ENCODE measurements around the gene CXCR2.
"Not testable (repeated sequence)": the region's sequence is repeated elsewhere in the genome, so short reads cannot be mapped to it uniquely, and the experiment has no call there.

CXCR2 gene

GRCh38 chr2:218149098-218149497, 23.3 kb downstream of the CXCR2 start:
- peaks cover 9% of the 10 kb centered on the region for H3K9me3 Mint-ChIP-seq
- H3K27me3 Mint-ChIP-seq, result peaks cover 6% of the 10 kb centered on the region
- peak overlapping the region; percentile 4 for H3K27ac Mint-ChIP-seq
- intact Hi-C loops (cut with micrococcal nuclease), result no loop called here
- H3K36me3 Mint-ChIP-seq (ENCODE audit: low read depth), result peaks cover 6% of the 10 kb centered on the region
- no peak overlapping the region for H3K4me3 Mint-ChIP-seq
- H3K4me1 Mint-ChIP-seq (ENCODE audit: low read depth), result peaks cover 15% of the 10 kb centered on the region

- Mint-ChIP-seq H3K4me3 (no peak overlapping the region), H3K27ac (peak overlapping the region; percentile 4), H3K36me3 (ENCODE audit: low read depth) (peaks cover 2% of the 10 kb centered on the region), H3K9me3 (peaks cover 4% of the 10 kb centered on the region), H3K27me3 (peaks cover 8% of the 10 kb centered on the region), H3K4me1 (ENCODE audit: low read depth) (peaks cover 19% of the 10 kb centered on the region)
- intact Hi-C loops (cut with micrococcal nuclease), result no loop called here
Observed at GRCh38 chr2:218149848-218150440, 24.1 kb downstream of the CXCR2 start.

GRCh38 chr2:218152172-218152571, 26.3 kb downstream of the CXCR2 start:
- Mint-ChIP-seq H3K9me3 (no peaks in the 10 kb centered on the region), H3K27ac (no peak overlapping the region), H3K4me3 (no peak overlapping the region), H3K27me3 (peaks cover 12% of the 10 kb centered on the region), H3K36me3 (ENCODE audit: low read depth) (no peaks in the 10 kb centered on the region), H3K4me1 (ENCODE audit: low read depth) (peaks cover 20% of the 10 kb centered on the region)
- intact Hi-C loops (cut with micrococcal nuclease), result no loop called here

DNA sequence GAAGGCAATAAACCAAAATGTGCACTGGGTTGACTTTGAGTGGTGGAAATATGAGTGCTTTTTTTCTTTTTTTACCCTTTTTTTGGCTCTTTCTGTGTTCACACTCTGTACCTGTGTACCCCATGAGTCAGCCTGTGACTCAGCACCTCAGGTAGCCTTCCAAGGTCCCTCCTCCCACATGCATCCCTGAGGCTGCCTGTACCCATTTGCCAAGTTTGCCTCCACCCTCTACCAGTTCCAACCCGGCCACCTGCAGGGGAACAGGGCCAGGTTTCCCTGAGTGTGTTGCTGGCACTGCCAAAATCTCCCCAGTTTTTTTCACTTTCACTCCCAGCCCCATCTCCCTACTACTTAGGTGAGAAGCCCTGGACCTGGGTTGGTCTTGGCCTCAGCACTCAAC, 26.9 kb downstream of the CXCR2 start:
- Mint-ChIP-seq H3K4me1 (ENCODE audit: low read depth) (peaks cover 20% of the 10 kb centered on the region), H3K27me3 (peaks cover 12% of the 10 kb centered on the region), H3K36me3 (ENCODE audit: low read depth) (no peaks in the 10 kb centered on the region), H3K27ac (no peak overlapping the region), H3K4me3 (no peak overlapping the region), H3K9me3 (no peaks in the 10 kb centered on the region)
- intact Hi-C loops (cut with micrococcal nuclease), result no loop called here

DNA sequence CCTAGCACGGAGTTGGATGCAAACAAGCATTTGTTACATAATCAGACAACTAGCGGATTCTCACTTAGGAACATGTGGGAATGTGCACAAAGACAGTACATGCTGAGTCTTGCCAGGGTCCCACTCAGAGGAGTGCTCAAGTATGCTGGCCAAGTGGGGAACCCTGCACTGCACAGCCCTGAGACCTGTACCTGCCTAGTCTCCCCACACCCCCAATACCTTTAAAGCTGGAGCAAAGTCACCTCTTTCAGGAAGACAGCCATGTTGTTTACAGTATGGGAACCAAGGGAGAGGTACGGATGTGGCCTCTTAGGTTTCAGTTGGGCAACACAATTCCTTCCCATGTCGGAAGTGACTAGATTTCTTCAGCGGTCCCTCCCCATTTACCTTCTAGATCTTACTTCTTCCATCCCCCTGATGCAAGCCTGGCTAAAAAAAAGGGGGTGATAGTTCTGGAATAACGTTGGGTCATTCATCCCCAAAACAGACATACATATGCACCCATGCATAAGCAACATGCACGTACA, 30.2 kb downstream of the CXCR2 start:
- H3K27me3 Mint-ChIP-seq, result peaks cover 15% of the 10 kb centered on the region
- H3K9me3 Mint-ChIP-seq, result no peaks in the 10 kb centered on the region
- H3K4me1 Mint-ChIP-seq (ENCODE audit: low read depth), result peaks cover 12% of the 10 kb centered on the region
- H3K36me3 Mint-ChIP-seq (ENCODE audit: low read depth), result no peaks in the 10 kb centered on the region
- no peak overlapping the region for H3K4me3 Mint-ChIP-seq
- intact Hi-C loops (cut with micrococcal nuclease), result no loop called here
- H3K27ac Mint-ChIP-seq, result no peak overlapping the region

DNA sequence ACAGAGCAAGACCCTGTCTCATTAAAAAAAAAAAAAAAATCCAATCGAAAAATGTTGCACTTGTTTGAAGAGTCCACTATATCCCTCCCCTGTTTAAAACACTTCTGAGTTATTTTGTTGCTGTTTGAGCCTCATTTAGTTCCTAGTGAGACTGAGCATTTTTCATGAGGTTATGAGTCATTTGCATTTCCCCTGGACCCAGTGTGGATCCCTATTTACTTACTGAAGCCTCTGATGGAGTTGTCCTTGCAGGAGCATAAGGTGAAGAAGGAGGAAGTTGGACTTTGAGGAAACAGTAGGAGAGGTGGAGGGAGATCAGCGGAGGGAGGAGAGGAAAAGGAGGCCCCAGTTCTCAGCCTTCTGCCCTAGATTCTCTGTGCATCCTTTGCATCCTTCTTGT, 35.8 kb downstream of the CXCR2 start:
- Mint-ChIP-seq H3K27me3 (peaks cover 5% of the 10 kb centered on the region), H3K36me3 (ENCODE audit: low read depth) (peaks cover 19% of the 10 kb centered on the region), H3K4me1 (ENCODE audit: low read depth) (peaks cover 61% of the 10 kb centered on the region), H3K4me3 (no peak overlapping the region), H3K9me3 (no peaks in the 10 kb centered on the region), H3K27ac (peak overlapping the region; percentile 14)
- intact Hi-C loops (cut with micrococcal nuclease), result loop anchor here (10.0 kb wide), 1 partner anchor 77 kb away; no protein-coding TSS in a partner anchor

GRCh38 chr2:218162814-218163213, 37.0 kb downstream of the CXCR2 start:
- no peak overlapping the region for H3K4me3 Mint-ChIP-seq
- peaks cover 19% of the 10 kb centered on the region for H3K36me3 Mint-ChIP-seq (ENCODE audit: low read depth)
- H3K4me1 Mint-ChIP-seq (ENCODE audit: low read depth), result peaks cover 73% of the 10 kb centered on the region
- H3K9me3 Mint-ChIP-seq, result no peaks in the 10 kb centered on the region
- intact Hi-C loops (cut with micrococcal nuclease), result loop anchor here (10.0 kb wide), 1 partner anchor 78 kb away; no protein-coding TSS in a partner anchor
- peaks cover 5% of the 10 kb centered on the region for H3K27me3 Mint-ChIP-seq
- peak overlapping the region; percentile 14 for H3K27ac Mint-ChIP-seq

DNA sequence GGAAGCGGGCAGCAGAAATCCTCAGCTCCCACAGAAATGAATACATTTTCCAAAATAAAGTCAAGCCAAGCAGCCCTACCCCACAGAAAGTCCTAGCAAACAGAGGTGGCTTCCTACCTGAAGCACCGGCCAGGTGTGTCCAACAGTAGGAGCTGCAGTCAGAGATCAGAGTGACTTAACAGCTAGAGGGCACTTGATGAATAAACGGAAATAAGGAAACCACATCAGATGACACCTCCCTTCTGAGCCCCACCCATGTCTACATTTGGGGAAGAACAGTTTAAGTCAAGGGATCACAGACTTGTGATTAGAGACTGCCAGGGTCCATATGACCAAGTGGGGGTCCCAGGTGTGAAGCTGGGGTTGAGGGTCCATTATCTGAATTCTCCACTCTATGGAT, 41.0 kb downstream of the CXCR2 start, which contains the start of gene CXCR1:
TSS of gene CXCR1 (minus strand) at position 172 of the 400 bp plus-strand sequence. CDS start 1,751 bp downstream, outside the sequence.
- peaks cover 80% of the 10 kb centered on the region for H3K4me1 Mint-ChIP-seq (ENCODE audit: low read depth)
- intact Hi-C loops (cut with micrococcal nuclease), result loop anchor here (10.0 kb wide), 1 partner anchor 82 kb away; no protein-coding TSS in a partner anchor
- H3K27ac Mint-ChIP-seq, result peak within 1 kb of the TSS; percentile 74
- H3K4me3 Mint-ChIP-seq, result peak within 1 kb of the TSS; percentile 64
- H3K27me3 Mint-ChIP-seq, result peaks cover 5% of the 10 kb centered on the region
- peaks cover 19% of the 10 kb centered on the region for H3K36me3 Mint-ChIP-seq (ENCODE audit: low read depth)
- H3K9me3 Mint-ChIP-seq, result no peaks in the 10 kb centered on the region

DNA sequence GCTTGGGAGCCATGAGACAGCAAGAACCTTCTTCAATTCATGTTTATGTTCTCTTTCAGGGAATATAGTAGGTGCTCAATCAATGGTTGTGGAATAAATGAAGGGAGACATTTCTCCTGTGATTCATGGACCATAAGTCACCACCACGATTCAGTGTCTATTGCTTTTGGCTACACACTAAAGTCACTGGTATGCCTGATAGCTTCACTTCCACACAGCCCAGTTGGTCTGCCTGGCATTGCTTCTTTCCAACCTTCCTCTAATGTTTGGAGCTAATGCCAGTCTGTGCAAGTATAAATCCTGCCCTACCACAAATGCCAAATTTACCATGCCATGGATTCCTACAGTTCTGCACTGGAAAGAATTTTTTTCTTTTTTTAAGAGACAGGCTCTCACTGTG, 42.2 kb downstream of the CXCR2 start:
- intact Hi-C loops (cut with micrococcal nuclease), result loop anchor here (10.0 kb wide), 1 partner anchor 83 kb away; no protein-coding TSS in a partner anchor
- H3K4me3 Mint-ChIP-seq, result no peak overlapping the region
- peaks cover 5% of the 10 kb centered on the region for H3K27me3 Mint-ChIP-seq
- peaks cover 19% of the 10 kb centered on the region for H3K36me3 Mint-ChIP-seq (ENCODE audit: low read depth)
- peak overlapping the region; percentile 74 for H3K27ac Mint-ChIP-seq
- peaks cover 71% of the 10 kb centered on the region for H3K4me1 Mint-ChIP-seq (ENCODE audit: low read depth)
- H3K9me3 Mint-ChIP-seq, result no peaks in the 10 kb centered on the region

GRCh38 chr2:218168635-218169462, 43.0 kb downstream of the CXCR2 start:
- Mint-ChIP-seq H3K27me3 (peaks cover 3% of the 10 kb centered on the region), H3K27ac (no peak overlapping the region), H3K4me3 (no peak overlapping the region), H3K4me1 (ENCODE audit: low read depth) (peaks cover 64% of the 10 kb centered on the region), H3K9me3 (no peaks in the 10 kb centered on the region), H3K36me3 (ENCODE audit: low read depth) (peaks cover 10% of the 10 kb centered on the region)
- intact Hi-C loops (cut with micrococcal nuclease), result loop anchor here (10.0 kb wide), 1 partner anchor 84 kb away; no protein-coding TSS in a partner anchor

GRCh38 chr2:218169757-218170546, 44.1 kb downstream of the CXCR2 start:
- Mint-ChIP-seq H3K4me1 (ENCODE audit: low read depth) (peaks cover 53% of the 10 kb centered on the region), H3K4me3 (no peak overlapping the region), H3K9me3 (no peaks in the 10 kb centered on the region), H3K36me3 (ENCODE audit: low read depth) (no peaks in the 10 kb centered on the region), H3K27me3 (peaks cover 3% of the 10 kb centered on the region), H3K27ac (no peak overlapping the region)
- intact Hi-C loops (cut with micrococcal nuclease), result loop anchor here (10.0 kb wide), 1 partner anchor 85 kb away; no protein-coding TSS in a partner anchor

DNA sequence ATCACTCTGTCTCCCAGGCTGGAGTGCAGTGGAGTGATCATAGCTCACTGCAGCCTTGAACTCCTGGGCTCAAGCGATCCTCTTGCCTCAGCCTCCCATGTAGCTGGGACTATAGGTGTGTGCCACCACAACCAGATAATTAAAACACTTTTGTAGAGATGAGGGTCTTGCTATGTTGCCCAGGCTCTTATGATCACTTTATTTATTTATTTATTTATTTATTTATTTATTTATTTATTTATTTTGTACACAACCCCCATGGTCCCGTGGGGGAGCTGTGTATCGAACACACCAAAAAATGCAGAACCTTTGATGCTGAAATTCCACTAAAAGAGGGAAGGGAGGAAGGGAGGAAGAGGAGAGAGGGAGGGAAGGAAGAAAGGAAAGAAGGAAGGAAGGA, 45.9 kb downstream of the CXCR2 start:
- H3K9me3 Mint-ChIP-seq; H3K27ac Mint-ChIP-seq; intact Hi-C loops (cut with micrococcal nuclease); H3K4me3 Mint-ChIP-seq; H3K27me3 Mint-ChIP-seq; H3K36me3 Mint-ChIP-seq (ENCODE audit: low read depth): not testable (repeated sequence)
- H3K4me1 Mint-ChIP-seq (ENCODE audit: low read depth), result peaks cover 37% of the 10 kb centered on the region

- Mint-ChIP-seq H3K36me3 (ENCODE audit: low read depth) (no peaks in the 10 kb centered on the region), H3K4me3 (no peak overlapping the region), H3K27me3 (peaks cover 5% of the 10 kb centered on the region), H3K9me3 (no peaks in the 10 kb centered on the region), H3K27ac (no peak overlapping the region), H3K4me1 (ENCODE audit: low read depth) (peaks cover 26% of the 10 kb centered on the region)
- intact Hi-C loops (cut with micrococcal nuclease), result no loop called here
Observed at GRCh38 chr2:218172845-218173244, 47.0 kb downstream of the CXCR2 start.

Data from dendritic cell treated with granulocyte-macrophage colony-stimulating factor and Interleukin-4, amounts not matched to agents 40 ng/mL and 50 ng/mL, for 4 days (primary cell).